K562 (cell line): ENCODE results near the gene NTNG1.

Experiments used
- ASH1L ChIP-seq: fragments of 450-650 bp; IDR thresholded peaks from 2 replicates; pipeline ENCODE4 v1.6.1; 2018; ENCODE audit warnings: borderline replicate concordance, mild to moderate bottlenecking, low read depth; ENCODE audit not compliant: partially characterized antibody
- TCF7L2 ChIP-seq: fragments of 150-350 bp; IDR thresholded peaks from 2 replicates; pipeline ENCODE4 v1.6.1; 2016; ENCODE audit warnings: low read depth, mild to moderate bottlenecking, low read length, moderate library complexity

- TF ChIP-seq TCF7L2: no peak
- no peak for TF ChIP-seq ASH1L
Observed at GRCh38 chr1:107499139-107499744, 358.4 kb downstream of the NTNG1 start.
